Measurements from ENCODE around the gene KRT79.
"Not testable (repeated sequence)": the region's sequence is repeated elsewhere in the genome, so short reads cannot be mapped to it uniquely, and the experiment has no call there.

KRT79 gene

GRCh38 chr12:52860102-52860823 is 26.2 kb upstream of the KRT79 start:
- DNase-seq = no peak

- no peak for DNase-seq
Observed at GRCh38 chr12:52857500-52857899, 23.4 kb upstream of the KRT79 start.

- DNase-seq = no peak
Observed at GRCh38 chr12:52856787-52857186, 22.7 kb upstream of the KRT79 start.

- DNase-seq = not testable (repeated sequence)
Observed at GRCh38 chr12:52856077-52856476, 22.0 kb upstream of the KRT79 start.

- DNase-seq = no peak
Observed at GRCh38 chr12:52851787-52852186, 17.7 kb upstream of the KRT79 start.

- DNase-seq = no peak
Observed at GRCh38 chr12:52850681-52851080, 16.6 kb upstream of the KRT79 start.

GRCh38 chr12:52849511-52849910 is 15.4 kb upstream of the KRT79 start:
- DNase-seq = no peak

GRCh38 chr12:52848661-52849255 is 14.6 kb upstream of the KRT79 start, which contains the start of gene KRT78:
Gene KRT78 (minus strand): TSS chr12:52848994. CDS start chr12:52848930, 64 bp downstream.
- DNase-seq = no peak

GRCh38 chr12:52847335-52848102 is 13.4 kb upstream of the KRT79 start:
- no peak for DNase-seq

- DNase-seq = no peak
Observed at GRCh38 chr12:52846356-52846970, 12.4 kb upstream of the KRT79 start.

GRCh38 chr12:52845946-52846345 is 11.8 kb upstream of the KRT79 start:
- DNase-seq = no peak

GRCh38 chr12:52844386-52844785 is 10.3 kb upstream of the KRT79 start:
- no peak for DNase-seq

- DNase-seq = no peak
Observed at GRCh38 chr12:52839436-52840105, 5.5 kb upstream of the KRT79 start.

GRCh38 chr12:52838609-52839435 is 4.7 kb upstream of the KRT79 start:
- no peak for DNase-seq

- DNase-seq = no peak
Observed at GRCh38 chr12:52837781-52838608, 3.9 kb upstream of the KRT79 start.

GRCh38 chr12:52837413-52837741 is 3.3 kb upstream of the KRT79 start:
- no peak for DNase-seq

- no peak for DNase-seq
Observed at GRCh38 chr12:52836491-52837412, 2.6 kb upstream of the KRT79 start.

- no peak for DNase-seq
Observed at GRCh38 chr12:52836042-52836466, 1.9 kb upstream of the KRT79 start.

- no peak for DNase-seq
Observed at GRCh38 chr12:52835271-52836041, 1.3 kb upstream of the KRT79 start.
